ENCODE results near the gene CPN1.

GRCh38 chr10:100025576-100025975 is 56.1 kb downstream of the CPN1 start:
- TF ChIP-seq POLR2AphosphoS5 (IDR thresholded peaks at IDR 0.05; ENCODE audit: low read depth, low read length) (no peak), POLR2A (IDR thresholded peaks at IDR 0.05; ENCODE audit: low read depth, low read length) (no peak)

Measured in GM12892 (cell line).